H1 (cell line): ENCODE results near the gene PDZRN3. TPM values are rescaled to one million over a fixed set of nuclear protein-coding genes. Genes with fewer than 3 reads are reported as not detected.

ENCODE experiments used
- FOSL1 ChIP-seq: IDR thresholded peaks from 2 replicates; pipeline ENCODE4 v1.6.1; 2011; ENCODE audit warnings: mild to moderate bottlenecking, low read depth, low read length, moderate library complexity; ENCODE audit not compliant: insufficient read depth
- HDAC2 ChIP-seq, 2 experiments: fragments of 300-600 bp in 1 of 2; sonication (generic) in 1 of 2; IDR thresholded peaks; 2 replicates each; pipeline ENCODE4 v1.6.1; 2011 to 2012; ENCODE audit warnings: low read depth in 2 of 2, low read length in 2 of 2, mild to moderate bottlenecking in 2 of 2, moderate library complexity in 2 of 2, borderline replicate concordance in 1 of 2, inconsistent platforms in 1 of 2
- RXRA ChIP-seq: IDR thresholded peaks from 2 replicates; pipeline ENCODE4 v1.6.1; 2011; ENCODE audit warnings: low read depth, mild to moderate bottlenecking, low read length, moderate library complexity; ENCODE audit not compliant: insufficient read depth
- USF2 ChIP-seq: IDR thresholded peaks from 2 replicates; pipeline ENCODE4 v1.6.1; 2011; ENCODE audit warnings: low read length, improper control_type of control experiment
- polyA plus RNA-seq, 7 experiments: library from polyadenylated mRNA; depleted of rRNA in 3 of 7; stranded (reverse) in 5 of 7; unstranded in 2 of 7; fragments of >200 nt in 5 of 7; fragments of 200-250 nt in 2 of 7; gene quantifications; 1 replicate in 5 of 7; 2 replicates in 1 of 7; 4 replicates in 1 of 7; pipeline versions ENCODE4 v1.2.1 to v1.2.3, GENCODE V29; 2011 to 2013; ENCODE audit warnings: missing spikeins in 2 of 7, mixed read lengths in 2 of 7
- total RNA-seq: library from RNA; stranded (reverse); fragmentation: NEBNext Ultra II Directional; extraction: Animal tissue kit (Norgen Biotek cat#: 25700); gene quantifications from 2 replicates; pipeline ENCODE4 v1.2.1, GENCODE V29; 2021

Gene PDZRN3
- total and polyA plus RNA-seq, 2 of the 8 experiments (the other 6 are each of a cell fraction or from before 2014, with no cell fraction given), result 4.2 to 20.5 TPM

DNA sequence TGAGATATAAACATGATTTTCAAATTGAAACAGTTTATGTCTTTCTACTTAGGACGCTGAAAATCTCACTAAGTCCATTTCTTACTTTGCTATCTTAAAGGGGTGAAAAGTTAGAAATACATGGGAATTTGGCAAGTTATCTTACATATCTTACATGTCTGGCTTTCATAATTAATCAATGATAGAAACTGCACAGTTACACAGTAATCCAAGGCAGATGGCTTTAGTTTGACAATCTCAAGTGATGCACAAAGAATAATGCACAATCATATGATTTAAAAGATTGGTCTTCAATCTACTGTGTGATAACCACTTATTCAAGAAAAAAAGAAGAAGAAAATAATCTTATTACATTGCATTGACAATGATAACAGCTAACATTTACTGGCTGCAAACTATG is 14.2 kb downstream of the PDZRN3 start (continued):
- TF ChIP-seq HDAC2 (IDR thresholded peaks at IDR 0.05; ENCODE audit: borderline replicate concordance in 1 of 2, low read depth in 2 of 2, low read length in 2 of 2) (no peak), RXRA (no peak), FOSL1 (no peak), USF2 (no peak)
